ENCODE measurements around the gene PCSK6.
A peak's percentile ranks its signal among the peaks of the same experiment; 100 is the strongest.

Gene PCSK6

DNA sequence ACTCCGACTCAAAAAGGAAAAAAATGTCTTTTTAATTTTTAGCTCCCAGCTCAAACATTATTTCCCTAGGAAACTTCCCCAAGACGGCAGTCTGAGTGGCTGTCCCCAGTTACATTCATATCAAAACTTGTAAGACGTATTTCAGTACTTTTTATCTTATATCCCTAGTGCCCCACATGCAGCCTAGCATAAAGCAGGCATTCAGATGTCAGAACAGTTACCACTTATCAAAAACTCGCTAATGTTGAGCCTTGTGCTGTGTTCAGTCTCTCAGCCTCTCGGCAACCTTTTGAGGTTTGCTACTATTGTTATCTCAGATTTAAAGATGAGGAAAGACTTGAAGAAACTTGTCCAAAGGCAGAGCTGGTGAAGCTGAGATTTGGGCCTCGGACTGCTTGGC is 205.6 kb downstream of the PCSK6 start:
- no peak overlapping the region for H3K27ac Mint-ChIP-seq
- H3K27me3 Mint-ChIP-seq = no peaks in the 10 kb centered on the region
- no peak overlapping the region for H3K4me3 Mint-ChIP-seq
- DNase-seq (no peak), ATAC-seq (no peak)
- H3K36me3 Mint-ChIP-seq (ENCODE audit: low read depth) = peaks cover 82% of the 10 kb centered on the region
- H3K9me3 Mint-ChIP-seq = no peaks in the 10 kb centered on the region
- peaks cover 11% of the 10 kb centered on the region for H3K4me1 Mint-ChIP-seq

DNA sequence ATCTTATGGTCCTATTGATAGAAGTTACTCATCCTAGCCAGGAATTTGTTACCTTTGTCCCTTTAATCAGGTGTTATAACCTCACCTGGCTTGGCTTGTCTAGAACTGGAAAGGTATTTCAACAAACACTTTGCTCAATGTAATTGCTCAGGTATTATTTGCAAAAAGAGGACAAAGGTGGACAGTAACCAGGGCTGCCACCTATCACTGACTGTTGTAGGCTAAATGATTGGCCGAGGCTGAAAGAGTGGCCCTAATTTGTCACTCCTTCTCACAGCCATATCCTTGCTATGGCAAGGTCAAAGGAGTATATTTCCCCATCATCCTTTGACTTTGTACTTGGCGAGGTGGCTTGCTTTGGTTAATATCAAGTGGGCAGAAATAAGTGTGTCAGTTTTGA is 209.5 kb downstream of the PCSK6 start:
- H3K36me3 Mint-ChIP-seq (ENCODE audit: low read depth) = peaks cover 55% of the 10 kb centered on the region
- ATAC-seq = no peak
- no peaks in the 10 kb centered on the region for H3K9me3 Mint-ChIP-seq
- no peak overlapping the region for H3K27ac Mint-ChIP-seq
- no peaks in the 10 kb centered on the region for H3K27me3 Mint-ChIP-seq
- DNase-seq = no peak
- H3K4me1 Mint-ChIP-seq = peaks cover 24% of the 10 kb centered on the region
- no peak overlapping the region for H3K4me3 Mint-ChIP-seq

DNA sequence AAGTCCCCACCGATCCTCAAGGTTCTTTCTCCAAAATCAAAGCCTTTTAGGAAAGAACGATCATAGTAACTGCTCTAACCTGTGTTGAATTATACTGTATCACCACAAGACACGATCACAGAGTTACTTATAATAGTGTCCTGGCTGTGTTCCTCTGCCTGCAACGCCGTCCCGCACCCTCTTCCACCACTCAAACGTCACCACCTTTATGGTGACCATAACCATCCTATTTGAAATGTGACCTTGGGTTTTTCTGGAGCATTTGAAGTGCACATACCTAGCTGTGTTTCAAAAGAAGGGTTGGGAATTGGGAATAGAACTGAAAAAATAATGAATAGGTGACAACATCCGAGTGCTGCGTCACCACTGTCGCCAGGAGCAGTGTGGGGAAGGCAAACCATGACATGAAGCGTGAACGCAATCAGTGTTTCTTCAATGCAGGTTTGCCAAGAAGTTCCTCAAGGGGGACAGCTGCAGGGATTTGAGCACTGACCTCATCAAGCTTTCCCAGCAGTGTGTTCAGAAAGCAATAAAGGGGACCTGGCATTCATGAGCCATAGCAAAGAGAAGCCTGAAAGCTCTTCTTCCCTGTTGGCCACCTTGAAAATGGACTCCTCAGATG is 211.5 kb downstream of the PCSK6 start:
- Mint-ChIP-seq H3K27ac (peak overlapping the region; percentile 59), H3K36me3 (ENCODE audit: low read depth) (peaks cover 55% of the 10 kb centered on the region), H3K27me3 (no peaks in the 10 kb centered on the region), H3K4me3 (peak overlapping the region; percentile 100), H3K9me3 (no peaks in the 10 kb centered on the region), H3K4me1 (peaks cover 28% of the 10 kb centered on the region)
- ATAC-seq = no peak
- DNase-seq = no peak

- Mint-ChIP-seq H3K9me3 (no peaks in the 10 kb centered on the region), H3K36me3 (ENCODE audit: low read depth) (peaks cover 52% of the 10 kb centered on the region), H3K4me1 (peaks cover 28% of the 10 kb centered on the region), H3K27me3 (no peaks in the 10 kb centered on the region), H3K4me3 (peak within 1 kb of the TSS; percentile 100), H3K27ac (peak within 1 kb of the TSS; percentile 96)
- DNase-seq (peak; percentile 94), ATAC-seq (peak; percentile 94)
Measured at GRCh38 chr15:101277038-101277822, 212.3 kb downstream of the PCSK6 start, which contains the start of gene SELENOS. Gene SELENOS (minus strand): TSS chr15:101277485. CDS start chr15:101277417, 68 bp downstream.

- peak; percentile 25 for ATAC-seq
- Mint-ChIP-seq H3K36me3 (ENCODE audit: low read depth) (peaks cover 51% of the 10 kb centered on the region), H3K27ac (peak overlapping the region; percentile 96), H3K4me1 (peaks cover 28% of the 10 kb centered on the region), H3K4me3 (peak overlapping the region; percentile 100), H3K9me3 (no peaks in the 10 kb centered on the region), H3K27me3 (no peaks in the 10 kb centered on the region)
- no peak for DNase-seq
Measured at GRCh38 chr15:101276501-101277037, 212.9 kb downstream of the PCSK6 start.

DNA sequence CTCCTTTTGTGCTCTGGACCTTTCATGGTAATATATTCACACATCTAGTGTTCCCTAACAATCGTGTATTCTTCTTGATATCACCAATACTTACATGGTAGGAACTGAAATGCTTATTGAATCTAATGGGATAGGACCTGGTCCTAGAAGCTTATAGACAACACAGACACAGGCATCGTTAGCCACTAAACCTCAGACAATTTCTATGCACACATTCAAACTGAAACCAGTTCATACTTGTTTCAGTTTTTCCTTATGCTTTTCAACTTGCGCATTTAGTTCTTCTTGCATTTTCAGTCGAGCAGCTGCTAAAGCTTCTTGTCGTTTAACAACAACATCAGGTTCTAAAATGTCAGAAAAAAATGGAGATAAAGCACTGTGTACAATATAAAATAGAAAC is 214.5 kb downstream of the PCSK6 start:
- H3K4me3 Mint-ChIP-seq = peak overlapping the region; percentile 3

DNA sequence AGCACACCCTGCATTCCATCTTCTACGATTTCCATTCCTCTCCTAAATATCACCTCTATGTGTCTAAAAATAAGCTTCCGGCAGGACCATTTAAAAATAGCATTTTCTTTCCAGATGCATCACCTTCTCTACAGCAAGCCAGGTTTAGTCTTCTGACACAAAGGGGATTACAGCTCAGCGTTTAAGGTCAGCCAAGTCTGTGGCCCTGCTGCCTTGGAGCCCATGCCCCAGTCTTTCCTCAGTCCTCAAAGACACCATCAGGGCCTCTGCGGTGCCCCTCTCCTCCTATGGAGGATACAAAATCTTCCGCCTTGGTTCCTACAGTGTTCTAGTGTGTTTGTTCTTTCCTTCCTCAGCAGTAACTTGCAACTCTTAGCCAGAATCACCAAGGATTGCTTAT is 216.0 kb downstream of the PCSK6 start:
- H3K27me3 Mint-ChIP-seq = no peaks in the 10 kb centered on the region
- DNase-seq (no peak), ATAC-seq (no peak)
- peaks cover 28% of the 10 kb centered on the region for H3K4me1 Mint-ChIP-seq
- no peak overlapping the region for H3K27ac Mint-ChIP-seq
- H3K9me3 Mint-ChIP-seq = no peaks in the 10 kb centered on the region
- no peak overlapping the region for H3K4me3 Mint-ChIP-seq
- H3K36me3 Mint-ChIP-seq (ENCODE audit: low read depth) = peaks cover 45% of the 10 kb centered on the region

More for the DNA sequence above, 214.5 kb downstream of the PCSK6 start:
- no peak overlapping the region for H3K27ac Mint-ChIP-seq
- peaks cover 28% of the 10 kb centered on the region for H3K4me1 Mint-ChIP-seq
- DNase-seq = no peak
- no peak for ATAC-seq
- peaks cover 44% of the 10 kb centered on the region for H3K36me3 Mint-ChIP-seq (ENCODE audit: low read depth)
- no peaks in the 10 kb centered on the region for H3K27me3 Mint-ChIP-seq
- H3K9me3 Mint-ChIP-seq = no peaks in the 10 kb centered on the region

DNA sequence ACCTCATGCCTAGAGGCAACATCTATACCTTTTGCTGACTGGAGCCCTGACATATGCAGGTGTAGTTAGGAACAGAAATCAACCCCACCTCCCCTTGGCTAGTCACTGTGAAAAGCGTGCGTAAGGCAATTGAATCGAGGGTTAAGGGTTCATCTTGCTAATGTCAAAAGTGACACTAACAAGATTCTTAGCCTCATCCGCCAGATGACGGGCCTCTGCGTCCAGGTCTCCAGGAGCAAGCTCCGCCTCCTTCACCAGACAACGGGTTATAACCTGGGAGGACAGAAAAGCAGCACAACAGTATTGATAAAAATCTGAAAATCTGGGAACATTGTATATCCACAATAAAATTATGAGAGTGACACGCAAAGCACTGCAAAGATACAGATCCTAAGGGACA is 216.9 kb downstream of the PCSK6 start:
- ATAC-seq (no peak), DNase-seq (no peak)
- Mint-ChIP-seq H3K36me3 (ENCODE audit: low read depth) (peaks cover 45% of the 10 kb centered on the region), H3K27me3 (no peaks in the 10 kb centered on the region), H3K4me1 (peaks cover 22% of the 10 kb centered on the region), H3K4me3 (no peak overlapping the region), H3K27ac (no peak overlapping the region), H3K9me3 (no peaks in the 10 kb centered on the region)

DNA sequence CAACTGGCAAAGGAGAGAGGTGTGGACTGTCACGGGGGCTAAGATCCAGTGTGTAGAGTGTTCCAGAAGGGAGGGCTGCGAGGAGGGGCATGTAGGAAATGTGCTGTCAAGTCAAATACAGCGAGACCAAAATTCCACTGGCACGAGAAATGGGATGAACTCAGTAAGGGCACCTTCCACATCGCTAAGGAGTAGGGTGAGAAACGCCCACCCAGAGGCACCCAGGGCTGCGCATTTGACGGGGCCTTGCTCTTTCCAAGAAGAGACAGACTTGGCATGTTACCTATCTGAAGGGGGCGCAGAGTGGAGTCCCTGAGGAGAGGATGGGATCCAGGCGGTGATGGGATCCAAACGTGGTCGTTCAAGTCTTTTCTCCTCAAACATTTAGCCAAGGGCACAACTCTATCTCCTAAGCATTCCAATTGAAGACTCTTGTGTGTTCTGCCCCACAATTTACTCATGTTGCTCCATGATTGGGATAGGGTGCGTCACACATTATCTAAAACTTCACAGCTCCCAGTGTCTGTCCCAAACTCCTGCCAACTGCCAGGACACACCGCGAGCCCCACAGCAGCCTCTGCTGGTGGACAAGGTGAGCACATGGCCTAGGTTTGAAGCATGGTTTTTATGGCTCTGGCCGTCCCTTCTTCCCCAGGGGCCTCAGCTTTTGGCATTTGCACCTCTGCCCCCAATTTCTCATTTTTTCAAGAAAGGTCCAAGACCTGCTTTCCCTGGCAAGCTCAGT is 219.9 kb downstream of the PCSK6 start:
- H3K27ac Mint-ChIP-seq = peak overlapping the region; percentile 0
- no peaks in the 10 kb centered on the region for H3K9me3 Mint-ChIP-seq

DNA sequence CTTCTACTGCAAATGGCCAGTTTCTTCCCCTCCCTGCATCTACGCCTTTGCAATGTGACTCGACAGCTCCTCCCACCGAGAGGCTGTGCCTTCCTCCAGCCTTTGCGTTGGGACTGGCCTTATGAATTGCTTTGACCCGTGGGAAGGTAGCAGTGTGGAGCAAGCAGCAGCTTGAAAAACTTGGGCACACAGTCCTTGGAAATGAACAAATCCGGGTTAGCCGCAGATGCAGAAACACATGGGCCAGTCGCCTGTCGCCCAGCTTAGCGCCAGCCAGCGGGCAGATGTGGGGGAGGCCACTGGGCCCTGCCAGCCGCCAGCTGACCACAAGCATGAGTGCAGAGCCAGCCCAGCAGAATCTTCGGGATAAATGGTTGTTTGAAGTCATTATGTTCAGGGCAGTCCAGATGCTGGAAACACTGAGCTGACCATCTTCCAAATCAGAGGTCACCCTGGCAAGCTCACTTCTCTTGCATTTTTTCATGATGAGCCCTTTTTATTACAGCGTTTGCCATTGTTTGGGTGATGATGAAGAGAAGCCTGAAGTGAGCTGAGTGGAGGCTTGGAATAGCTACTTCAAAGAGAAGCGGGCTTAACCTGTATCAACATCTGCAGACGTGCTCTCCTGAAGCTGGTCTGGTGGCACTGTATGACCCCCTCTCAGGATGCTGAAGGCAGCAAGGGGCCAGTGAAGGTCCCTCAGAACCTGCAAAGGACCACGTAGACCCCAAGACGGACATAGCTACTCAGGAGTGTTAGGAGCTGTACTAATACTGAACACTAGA is 222.0 kb downstream of the PCSK6 start:
- DNase-seq (no peak), ATAC-seq (no peak)
- Mint-ChIP-seq H3K4me3 (no peak overlapping the region), H3K27ac (no peak overlapping the region), H3K36me3 (ENCODE audit: low read depth) (peaks cover 22% of the 10 kb centered on the region), H3K9me3 (no peaks in the 10 kb centered on the region), H3K4me1 (peaks cover 5% of the 10 kb centered on the region), H3K27me3 (no peaks in the 10 kb centered on the region)

More for the DNA sequence above, 219.9 kb downstream of the PCSK6 start:
- H3K36me3 Mint-ChIP-seq (ENCODE audit: low read depth) = peaks cover 37% of the 10 kb centered on the region
- H3K4me1 Mint-ChIP-seq = peaks cover under 1% of the 10 kb centered on the region
- H3K27me3 Mint-ChIP-seq = no peaks in the 10 kb centered on the region
- H3K4me3 Mint-ChIP-seq = no peak overlapping the region
- DNase-seq = no peak
- no peak for ATAC-seq

DNA sequence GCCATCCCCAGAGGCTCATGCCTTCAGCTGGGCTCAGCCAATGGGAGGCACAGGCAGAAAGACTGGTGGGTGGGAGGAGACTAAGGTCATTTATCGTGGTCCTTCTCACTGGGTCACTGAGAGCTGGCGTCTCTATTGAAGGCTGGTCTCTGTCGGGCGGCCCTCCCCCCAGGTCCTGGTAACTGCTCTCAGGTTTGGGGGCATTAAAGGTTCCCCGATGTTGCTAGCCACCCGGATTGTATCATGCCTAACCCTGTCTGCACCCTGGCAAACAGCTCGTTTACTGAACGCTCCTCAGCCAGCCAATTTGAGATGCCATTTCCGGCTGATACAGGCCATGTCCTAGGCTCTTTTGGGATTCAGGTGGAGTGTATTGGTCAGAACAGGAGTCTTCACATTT is 222.7 kb downstream of the PCSK6 start:
- Mint-ChIP-seq H3K27ac (no peak overlapping the region), H3K9me3 (no peaks in the 10 kb centered on the region), H3K36me3 (ENCODE audit: low read depth) (peaks cover 15% of the 10 kb centered on the region), H3K27me3 (no peaks in the 10 kb centered on the region), H3K4me1 (peaks cover 5% of the 10 kb centered on the region), H3K4me3 (no peak overlapping the region)
- ATAC-seq (no peak), DNase-seq (no peak)

- Mint-ChIP-seq H3K4me3 (no peak overlapping the region), H3K4me1 (peaks cover 5% of the 10 kb centered on the region), H3K27me3 (no peaks in the 10 kb centered on the region), H3K27ac (no peak overlapping the region), H3K9me3 (no peaks in the 10 kb centered on the region), H3K36me3 (ENCODE audit: low read depth) (peaks cover 9% of the 10 kb centered on the region)
- ATAC-seq = no peak
- DNase-seq = no peak
Measured at GRCh38 chr15:101266034-101266433, 223.5 kb downstream of the PCSK6 start.

GRCh38 chr15:101264911-101265641 is 224.4 kb downstream of the PCSK6 start:
- ATAC-seq (no peak), DNase-seq (no peak)
- H3K9me3 Mint-ChIP-seq = no peaks in the 10 kb centered on the region
- no peak overlapping the region for H3K27ac Mint-ChIP-seq
- H3K4me3 Mint-ChIP-seq = no peak overlapping the region
- H3K36me3 Mint-ChIP-seq (ENCODE audit: low read depth) = peaks cover 6% of the 10 kb centered on the region
- peaks cover 5% of the 10 kb centered on the region for H3K4me1 Mint-ChIP-seq
- H3K27me3 Mint-ChIP-seq = no peaks in the 10 kb centered on the region

All from activated naive CD8-positive, alpha-beta T cell treated with anti-CD3 and anti-CD28 coated beads, Interleukin-2, amount 50 U/mL, for 24 hours (primary cell).